Right lobe of liver (tissue), 4 donors: ENCODE data around the gene SYT9.

Source experiments
- POLR2A ChIP-seq: fragments of 450-650 bp; IDR thresholded peaks from one replicate; pipeline ENCODE4 v1.6.1; 2017; ENCODE audit warnings: antibody characterized with exemption, mild to moderate bottlenecking
- TF ChIP-seq, protein P1 (sequence below), 4 donors: fragments of 200-600 bp in 3 of 4; fragments of 450-650 bp in 1 of 4; IDR thresholded peaks; one replicate each; pipeline versions ENCODE4 v1.5.1 to v1.8.0; 2016 to 2022; ENCODE audit warnings: antibody characterized with exemption in 4 of 4, mild to moderate bottlenecking in 2 of 4
- donor health status: DM: no; HTN: no; CAD: no.
- donor health status: DM: no; HTN: no; CAD: no.
- donor health status: DM: no; HTN: yes; CAD: no.

DNA sequence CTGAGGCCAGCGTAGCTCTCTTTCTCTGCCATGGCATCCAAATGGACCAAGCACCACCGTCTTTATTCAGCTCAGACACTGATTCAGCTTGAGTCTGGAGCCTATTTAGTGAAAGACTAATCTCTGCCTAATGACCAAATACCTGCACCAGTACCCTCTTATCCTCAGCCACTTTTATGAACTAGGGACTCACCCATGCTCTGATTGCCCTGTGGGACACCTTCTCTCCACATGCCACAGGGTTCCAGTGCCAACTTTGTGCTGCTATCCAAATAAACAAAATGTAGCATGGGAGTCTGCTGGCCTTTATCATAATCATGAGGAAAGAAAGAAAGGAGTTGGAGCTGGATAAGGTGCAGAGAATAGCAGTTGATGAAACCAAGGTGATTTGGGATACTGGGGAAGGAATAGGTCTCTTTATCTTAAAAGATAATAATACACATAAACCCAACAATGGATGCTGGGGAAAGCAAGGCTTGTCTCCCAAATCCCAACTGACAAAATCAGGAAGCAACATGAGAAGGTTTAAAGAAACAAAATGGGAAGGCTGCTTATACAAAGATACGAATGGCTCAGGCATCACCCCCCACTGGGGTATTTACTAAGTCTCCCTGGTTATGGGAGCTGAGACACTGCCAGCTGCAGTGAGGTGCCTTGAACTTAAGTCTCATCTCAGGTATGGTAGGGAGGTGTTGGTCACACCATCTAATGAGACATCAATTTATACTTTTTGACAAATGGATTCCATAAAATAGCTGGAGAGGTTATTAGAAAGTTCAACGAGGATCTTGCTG, 63.3 kb downstream of the SYT9 start:
- TF ChIP-seq, protein P1, sequence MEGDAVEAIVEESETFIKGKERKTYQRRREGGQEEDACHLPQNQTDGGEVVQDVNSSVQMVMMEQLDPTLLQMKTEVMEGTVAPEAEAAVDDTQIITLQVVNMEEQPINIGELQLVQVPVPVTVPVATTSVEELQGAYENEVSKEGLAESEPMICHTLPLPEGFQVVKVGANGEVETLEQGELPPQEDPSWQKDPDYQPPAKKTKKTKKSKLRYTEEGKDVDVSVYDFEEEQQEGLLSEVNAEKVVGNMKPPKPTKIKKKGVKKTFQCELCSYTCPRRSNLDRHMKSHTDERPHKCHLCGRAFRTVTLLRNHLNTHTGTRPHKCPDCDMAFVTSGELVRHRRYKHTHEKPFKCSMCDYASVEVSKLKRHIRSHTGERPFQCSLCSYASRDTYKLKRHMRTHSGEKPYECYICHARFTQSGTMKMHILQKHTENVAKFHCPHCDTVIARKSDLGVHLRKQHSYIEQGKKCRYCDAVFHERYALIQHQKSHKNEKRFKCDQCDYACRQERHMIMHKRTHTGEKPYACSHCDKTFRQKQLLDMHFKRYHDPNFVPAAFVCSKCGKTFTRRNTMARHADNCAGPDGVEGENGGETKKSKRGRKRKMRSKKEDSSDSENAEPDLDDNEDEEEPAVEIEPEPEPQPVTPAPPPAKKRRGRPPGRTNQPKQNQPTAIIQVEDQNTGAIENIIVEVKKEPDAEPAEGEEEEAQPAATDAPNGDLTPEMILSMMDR (IDR thresholded peaks at IDR 0.05) = no peak
- TF ChIP-seq POLR2A = no peak
